ENCODE measurements around the gene KCTD1. TPM values are rescaled to one million over a fixed set of nuclear protein-coding genes. Genes with fewer than 3 reads are reported as not detected.

KCTD1 gene
- total RNA-seq, 4 donors from 2014 or later, result 25.3 to 62.0 (median 51.3) TPM

DNA sequence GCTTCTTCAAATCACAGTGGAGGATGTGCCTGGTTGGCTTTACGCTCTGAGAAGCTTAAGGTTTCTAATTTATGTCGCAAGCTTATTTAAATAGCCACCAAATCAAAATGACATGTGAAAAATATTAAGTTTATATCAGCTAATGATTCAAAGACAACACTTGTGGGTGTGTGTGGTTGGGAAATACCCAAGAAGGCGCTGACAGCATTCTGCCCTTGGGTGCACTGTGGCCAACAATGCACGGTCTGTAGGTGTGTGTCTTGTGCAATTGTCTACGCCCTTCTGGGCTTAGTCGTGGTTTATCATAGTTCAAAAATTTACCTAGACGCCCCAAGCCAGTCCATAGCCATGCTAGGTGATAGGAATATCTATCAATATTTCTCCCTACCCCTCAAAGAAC, 60.9 kb downstream of the KCTD1 start:
- TF ChIP-seq POLR2A (IDR thresholded peaks at IDR 0.05), result no peak
- TF ChIP-seq, protein P1, sequence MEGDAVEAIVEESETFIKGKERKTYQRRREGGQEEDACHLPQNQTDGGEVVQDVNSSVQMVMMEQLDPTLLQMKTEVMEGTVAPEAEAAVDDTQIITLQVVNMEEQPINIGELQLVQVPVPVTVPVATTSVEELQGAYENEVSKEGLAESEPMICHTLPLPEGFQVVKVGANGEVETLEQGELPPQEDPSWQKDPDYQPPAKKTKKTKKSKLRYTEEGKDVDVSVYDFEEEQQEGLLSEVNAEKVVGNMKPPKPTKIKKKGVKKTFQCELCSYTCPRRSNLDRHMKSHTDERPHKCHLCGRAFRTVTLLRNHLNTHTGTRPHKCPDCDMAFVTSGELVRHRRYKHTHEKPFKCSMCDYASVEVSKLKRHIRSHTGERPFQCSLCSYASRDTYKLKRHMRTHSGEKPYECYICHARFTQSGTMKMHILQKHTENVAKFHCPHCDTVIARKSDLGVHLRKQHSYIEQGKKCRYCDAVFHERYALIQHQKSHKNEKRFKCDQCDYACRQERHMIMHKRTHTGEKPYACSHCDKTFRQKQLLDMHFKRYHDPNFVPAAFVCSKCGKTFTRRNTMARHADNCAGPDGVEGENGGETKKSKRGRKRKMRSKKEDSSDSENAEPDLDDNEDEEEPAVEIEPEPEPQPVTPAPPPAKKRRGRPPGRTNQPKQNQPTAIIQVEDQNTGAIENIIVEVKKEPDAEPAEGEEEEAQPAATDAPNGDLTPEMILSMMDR (IDR thresholded peaks at IDR 0.05), result no peak
- no peak overlapping the region for H3K4me3 ChIP-seq (ENCODE audit: low read depth, poor library complexity, severe bottlenecking)
- DNase-seq (ENCODE audit: low spot score in 2 of 2), result peak in 1 of 2 donors; percentile 49
- intact Hi-C loops (cut with DNase I; ENCODE audit: low total_unique reads), result no loop called here
- 39 to 62% methylated on average over 7 of the region's 7 CpGs for WGBS, 2 donors

DNA sequence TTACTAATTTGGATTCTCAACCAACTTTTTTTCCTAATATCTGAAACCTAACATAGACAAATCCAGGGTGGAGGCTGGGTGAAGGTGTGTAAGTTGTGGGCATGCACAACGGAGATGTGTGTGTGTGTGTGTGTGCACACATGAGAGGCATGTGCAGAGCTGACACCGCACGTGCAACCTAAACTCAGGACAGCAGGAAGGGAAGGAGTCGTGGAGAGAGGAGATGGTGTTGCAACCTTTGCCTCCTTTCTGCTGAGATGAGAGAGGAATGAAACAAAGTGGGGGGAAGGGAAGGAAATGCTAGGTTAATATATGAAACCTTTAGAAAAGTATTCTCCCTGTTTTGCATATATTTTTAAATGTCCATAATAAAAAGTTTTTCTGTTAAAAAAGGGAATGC, 64.7 kb downstream of the KCTD1 start:
- H3K4me3 ChIP-seq (ENCODE audit: low read depth, poor library complexity, severe bottlenecking), result no peak overlapping the region
- intact Hi-C loops (cut with DNase I; ENCODE audit: low total_unique reads), result no loop called here
- TF ChIP-seq, protein P1 (IDR thresholded peaks at IDR 0.05), result no peak
- no peak for TF ChIP-seq POLR2A (IDR thresholded peaks at IDR 0.05)
- DNase-seq (ENCODE audit: low spot score in 2 of 2), result no peak
- WGBS, 2 donors, result 90 to 92% methylated on average over 4 of the region's 4 CpGs

DNA sequence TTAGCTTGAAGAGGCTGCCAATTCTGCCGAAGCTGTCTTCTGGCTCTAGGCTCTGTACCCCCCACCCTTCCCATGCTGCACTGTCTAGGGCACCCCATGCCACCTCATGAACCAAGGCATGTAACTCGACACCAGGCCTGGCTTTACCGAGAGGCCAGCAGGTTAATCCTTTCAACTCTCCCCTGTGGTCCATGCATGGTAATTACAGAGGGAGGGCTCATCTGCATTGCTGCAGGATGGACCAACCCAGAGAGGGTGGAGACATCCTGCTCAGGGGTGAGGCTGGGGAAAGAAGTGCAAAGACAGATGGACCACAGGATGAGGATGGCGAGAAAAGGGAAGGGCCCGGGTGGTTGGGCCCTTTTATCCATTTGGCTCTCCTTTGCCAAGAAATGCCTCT, 65.8 kb downstream of the KCTD1 start:
- WGBS, 2 donors, result 66 to 72% methylated on average over 5 of the region's 5 CpGs
- intact Hi-C loops (cut with DNase I; ENCODE audit: low total_unique reads), result no loop called here
- no peak overlapping the region for H3K4me3 ChIP-seq (ENCODE audit: low read depth, poor library complexity, severe bottlenecking)
- no peak for TF ChIP-seq POLR2A (IDR thresholded peaks at IDR 0.05)
- TF ChIP-seq, protein P1 (IDR thresholded peaks at IDR 0.05), result no peak
- no peak for DNase-seq (ENCODE audit: low spot score in 2 of 2)

DNA sequence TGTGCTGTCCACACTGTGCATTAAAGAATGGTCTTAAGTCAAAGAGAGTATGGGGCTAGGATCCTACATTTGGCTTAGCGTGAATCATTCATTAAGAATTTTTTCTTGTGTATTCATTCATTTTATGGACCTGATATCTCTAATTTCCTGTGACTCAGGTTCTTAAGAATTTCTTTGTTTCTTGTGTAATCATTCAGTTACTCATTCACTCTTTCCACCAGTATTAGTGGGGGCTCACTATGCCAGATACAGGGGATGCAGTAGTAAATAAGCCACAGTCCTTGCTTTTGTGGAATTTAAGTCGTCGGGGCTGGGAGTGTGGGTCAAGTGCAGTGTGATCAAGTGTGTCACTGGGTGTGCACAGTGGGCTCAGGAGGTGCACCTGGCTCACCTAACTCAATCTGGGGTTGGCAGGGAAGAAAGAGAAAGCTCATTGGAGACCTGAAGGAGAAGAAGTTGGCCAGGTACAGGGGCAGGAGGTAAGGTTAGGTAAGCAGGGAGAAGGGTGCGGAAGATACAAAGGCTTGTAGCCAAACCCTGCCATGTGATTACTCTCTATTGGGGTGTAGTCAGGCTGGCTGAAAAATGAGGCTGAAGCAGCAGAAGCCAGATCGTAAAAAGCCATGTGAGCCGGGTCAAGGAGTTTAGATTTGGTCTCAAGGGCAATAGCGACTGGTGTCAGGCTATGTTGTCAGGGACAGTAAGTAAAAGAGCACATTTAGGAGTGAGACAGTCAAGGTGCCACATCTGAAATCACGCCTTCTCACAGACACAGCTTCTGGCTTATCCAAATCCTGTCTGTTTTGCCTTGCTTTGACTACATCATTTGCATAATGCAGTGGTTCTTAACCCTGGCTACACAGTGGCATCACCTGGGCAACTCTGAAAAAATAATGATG, 67.2 kb downstream of the KCTD1 start:
- intact Hi-C loops (cut with DNase I; ENCODE audit: low total_unique reads), result no loop called here
- no peak for DNase-seq (ENCODE audit: low spot score in 2 of 2)
- H3K4me3 ChIP-seq (ENCODE audit: low read depth, poor library complexity, severe bottlenecking), result no peak overlapping the region
- WGBS, 2 donors, result 61 to 62% methylated on average over 8 of the region's 8 CpGs
- no peak for TF ChIP-seq POLR2A (IDR thresholded peaks at IDR 0.05)
- TF ChIP-seq, protein P1 (IDR thresholded peaks at IDR 0.05), result no peak

DNA sequence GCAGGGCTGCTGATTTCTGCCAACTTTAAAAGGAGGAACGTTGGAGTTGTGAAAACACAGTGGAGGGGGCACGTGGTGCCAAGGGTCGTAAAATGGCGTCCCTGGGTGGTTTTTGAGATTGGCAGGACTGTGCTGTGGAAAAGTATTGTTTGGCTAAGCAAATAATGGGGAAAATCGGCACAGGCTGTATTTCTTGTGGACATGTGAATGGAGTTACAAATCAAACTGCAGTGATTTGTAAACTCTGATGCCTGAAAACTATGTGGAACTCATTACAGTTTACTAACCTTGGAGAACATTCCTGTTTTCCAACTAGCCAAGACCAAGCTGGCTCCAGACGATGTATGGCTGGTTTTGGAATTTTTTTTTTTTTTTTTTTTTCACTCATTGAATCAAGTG, 68.7 kb downstream of the KCTD1 start:
- no peak overlapping the region for H3K4me3 ChIP-seq (ENCODE audit: low read depth, poor library complexity, severe bottlenecking)

More for the DNA sequence above, 68.7 kb downstream of the KCTD1 start:
- intact Hi-C loops (cut with DNase I; ENCODE audit: low total_unique reads), result no loop called here
- TF ChIP-seq, protein P1 (IDR thresholded peaks at IDR 0.05), result no peak
- TF ChIP-seq POLR2A (IDR thresholded peaks at IDR 0.05), result no peak
- DNase-seq (ENCODE audit: low spot score in 2 of 2), result no peak
- 38 to 49% methylated on average over 6 of the region's 6 CpGs for WGBS, 2 donors

All from lower leg skin (tissue), 4 donors.